ENCODE data around the gene MAP7D2.

DNA sequence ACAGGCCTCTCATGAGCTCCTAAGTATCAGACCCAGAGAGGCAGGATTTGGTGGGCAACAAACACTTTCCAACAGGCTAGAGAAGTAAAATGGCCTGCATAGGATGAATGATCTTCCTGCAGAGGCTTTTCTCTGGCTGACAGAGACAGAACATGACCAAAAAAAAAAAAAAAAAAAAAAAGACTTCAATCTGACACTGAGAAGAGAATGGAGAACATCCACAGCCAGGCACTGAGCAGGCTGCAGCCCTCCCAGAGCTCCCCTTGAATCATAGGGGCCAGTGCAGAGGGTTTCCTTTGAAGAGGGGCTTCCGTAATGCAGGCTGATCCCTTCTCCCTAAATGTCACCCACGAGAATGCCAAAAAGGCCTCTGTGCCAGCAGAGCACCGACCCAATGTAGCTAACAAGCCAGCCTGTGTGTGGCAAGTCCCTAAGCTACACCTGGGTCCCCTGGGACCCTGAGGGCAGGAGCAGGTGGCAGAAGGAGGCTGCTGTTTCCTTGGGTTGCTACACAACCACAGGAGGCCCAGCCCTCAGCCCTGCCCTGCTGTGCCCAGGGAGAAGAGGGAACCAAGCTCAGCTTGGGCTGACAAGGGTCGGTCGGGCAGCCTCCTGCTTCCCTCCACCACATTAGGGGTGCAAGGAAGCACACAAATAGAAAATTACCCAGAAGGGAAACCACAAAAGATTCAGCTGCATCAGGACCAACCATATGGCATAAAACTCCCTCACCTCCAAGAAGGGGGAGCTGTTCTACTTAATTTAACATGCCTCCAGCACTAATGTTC lies 55.6 kb downstream of the MAP7D2 start:
- TF ChIP-seq RAD21 (IDR thresholded peaks at IDR 0.05; ENCODE audit: low read length) (no peak), POLR2A (IDR thresholded peaks at IDR 0.05; ENCODE audit: low read depth, low read length) (no peak), RFX5 (IDR thresholded peaks at IDR 0.05; ENCODE audit: low read depth, low read length) (no peak), SMC3 (IDR thresholded peaks at IDR 0.05; ENCODE audit: low read depth, low read length) (no peak), BHLHE40 (IDR thresholded peaks at IDR 0.05; ENCODE audit: low read depth, low read length) (no peak), MAFK (IDR thresholded peaks at IDR 0.05; ENCODE audit: low read depth, low read length) (no peak), MXI1 (IDR thresholded peaks at IDR 0.05; ENCODE audit: borderline replicate concordance, low read depth, low read length) (no peak), CHD1 (IDR thresholded peaks at IDR 0.05; ENCODE audit: low read depth, low read length) (no peak), CEBPB (IDR thresholded peaks at IDR 0.05; ENCODE audit: low read depth, low read length) (no peak), MAZ (IDR thresholded peaks at IDR 0.05; ENCODE audit: borderline replicate concordance, low read depth, low read length) (no peak), RCOR1 (IDR thresholded peaks at IDR 0.05; ENCODE audit: insufficient replicate concordance, low read length) (no peak)
- TF ChIP-seq, protein P1, sequence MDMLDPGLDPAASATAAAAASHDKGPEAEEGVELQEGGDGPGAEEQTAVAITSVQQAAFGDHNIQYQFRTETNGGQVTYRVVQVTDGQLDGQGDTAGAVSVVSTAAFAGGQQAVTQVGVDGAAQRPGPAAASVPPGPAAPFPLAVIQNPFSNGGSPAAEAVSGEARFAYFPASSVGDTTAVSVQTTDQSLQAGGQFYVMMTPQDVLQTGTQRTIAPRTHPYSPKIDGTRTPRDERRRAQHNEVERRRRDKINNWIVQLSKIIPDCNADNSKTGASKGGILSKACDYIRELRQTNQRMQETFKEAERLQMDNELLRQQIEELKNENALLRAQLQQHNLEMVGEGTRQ (IDR thresholded peaks at IDR 0.05; ENCODE audit: low read depth, low read length), result no peak
- TF ChIP-seq, protein P2, sequence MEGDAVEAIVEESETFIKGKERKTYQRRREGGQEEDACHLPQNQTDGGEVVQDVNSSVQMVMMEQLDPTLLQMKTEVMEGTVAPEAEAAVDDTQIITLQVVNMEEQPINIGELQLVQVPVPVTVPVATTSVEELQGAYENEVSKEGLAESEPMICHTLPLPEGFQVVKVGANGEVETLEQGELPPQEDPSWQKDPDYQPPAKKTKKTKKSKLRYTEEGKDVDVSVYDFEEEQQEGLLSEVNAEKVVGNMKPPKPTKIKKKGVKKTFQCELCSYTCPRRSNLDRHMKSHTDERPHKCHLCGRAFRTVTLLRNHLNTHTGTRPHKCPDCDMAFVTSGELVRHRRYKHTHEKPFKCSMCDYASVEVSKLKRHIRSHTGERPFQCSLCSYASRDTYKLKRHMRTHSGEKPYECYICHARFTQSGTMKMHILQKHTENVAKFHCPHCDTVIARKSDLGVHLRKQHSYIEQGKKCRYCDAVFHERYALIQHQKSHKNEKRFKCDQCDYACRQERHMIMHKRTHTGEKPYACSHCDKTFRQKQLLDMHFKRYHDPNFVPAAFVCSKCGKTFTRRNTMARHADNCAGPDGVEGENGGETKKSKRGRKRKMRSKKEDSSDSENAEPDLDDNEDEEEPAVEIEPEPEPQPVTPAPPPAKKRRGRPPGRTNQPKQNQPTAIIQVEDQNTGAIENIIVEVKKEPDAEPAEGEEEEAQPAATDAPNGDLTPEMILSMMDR (conservative IDR thresholded peaks at IDR 0.05; ENCODE audit: low read depth, low read length), result no peak
- TF ChIP-seq, protein P3, sequence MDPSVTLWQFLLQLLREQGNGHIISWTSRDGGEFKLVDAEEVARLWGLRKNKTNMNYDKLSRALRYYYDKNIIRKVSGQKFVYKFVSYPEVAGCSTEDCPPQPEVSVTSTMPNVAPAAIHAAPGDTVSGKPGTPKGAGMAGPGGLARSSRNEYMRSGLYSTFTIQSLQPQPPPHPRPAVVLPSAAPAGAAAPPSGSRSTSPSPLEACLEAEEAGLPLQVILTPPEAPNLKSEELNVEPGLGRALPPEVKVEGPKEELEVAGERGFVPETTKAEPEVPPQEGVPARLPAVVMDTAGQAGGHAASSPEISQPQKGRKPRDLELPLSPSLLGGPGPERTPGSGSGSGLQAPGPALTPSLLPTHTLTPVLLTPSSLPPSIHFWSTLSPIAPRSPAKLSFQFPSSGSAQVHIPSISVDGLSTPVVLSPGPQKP (IDR thresholded peaks at IDR 0.05; ENCODE audit: borderline replicate concordance, low read depth, low read length), result no peak

Measured in IMR-90 (cell line).